ELR (cell line): ENCODE results near the gene MICALL1.
A peak's percentile ranks its signal among the peaks of the same experiment; 100 is the strongest.

Experiments used
- DNase-seq: peaks from one replicate; pipeline ENCODE4 v3.0.0-alpha.2; 2015; ENCODE audit warnings: low read depth

MICALL1 gene

DNA sequence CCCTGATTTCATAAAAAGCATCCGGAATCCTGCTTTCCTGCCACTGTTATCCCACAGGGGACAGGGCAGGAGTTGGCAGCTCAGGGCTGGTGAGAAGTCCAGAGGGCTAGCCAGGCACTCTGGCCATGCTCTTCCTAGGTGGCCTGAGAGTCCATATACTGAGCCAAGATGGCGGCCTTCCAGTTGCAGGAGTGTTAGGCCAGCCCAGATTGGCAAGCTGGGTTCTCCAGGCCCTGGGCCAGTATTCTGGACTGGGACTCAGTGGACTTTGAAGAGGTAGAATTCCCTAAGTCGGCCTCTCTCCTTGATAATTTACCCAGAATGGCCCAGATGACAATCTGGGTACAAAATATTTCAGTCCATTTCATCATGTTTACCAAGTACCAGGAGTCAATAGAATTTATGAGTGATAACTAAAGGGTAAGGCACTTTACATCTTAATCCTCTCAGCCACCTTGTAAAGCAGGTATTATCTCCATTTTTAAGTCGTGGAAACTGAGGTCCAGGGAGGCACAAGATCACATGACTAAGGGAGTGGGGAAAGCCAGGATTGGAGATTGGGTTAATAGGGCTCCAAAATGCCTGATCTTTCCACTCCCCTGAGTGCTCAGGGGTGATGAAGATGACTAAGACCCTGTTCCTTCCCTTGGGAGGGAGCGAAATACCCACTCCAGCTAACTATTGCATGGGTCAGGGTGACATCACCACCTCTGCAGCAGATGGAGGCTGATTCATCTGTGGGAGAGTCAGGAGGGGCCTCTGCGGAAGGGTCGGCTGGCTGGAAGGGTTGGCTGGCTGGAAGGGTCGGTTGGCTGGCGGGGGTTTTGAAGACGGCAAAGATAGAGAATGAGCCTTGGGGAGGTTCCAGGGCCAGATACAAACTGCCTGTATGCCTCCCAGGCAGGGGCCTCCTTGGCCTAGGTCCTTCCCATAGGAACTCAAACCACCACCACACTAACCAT lies 1.2 kb upstream of the MICALL1 start:
- peak; percentile 99 for DNase-seq

DNA sequence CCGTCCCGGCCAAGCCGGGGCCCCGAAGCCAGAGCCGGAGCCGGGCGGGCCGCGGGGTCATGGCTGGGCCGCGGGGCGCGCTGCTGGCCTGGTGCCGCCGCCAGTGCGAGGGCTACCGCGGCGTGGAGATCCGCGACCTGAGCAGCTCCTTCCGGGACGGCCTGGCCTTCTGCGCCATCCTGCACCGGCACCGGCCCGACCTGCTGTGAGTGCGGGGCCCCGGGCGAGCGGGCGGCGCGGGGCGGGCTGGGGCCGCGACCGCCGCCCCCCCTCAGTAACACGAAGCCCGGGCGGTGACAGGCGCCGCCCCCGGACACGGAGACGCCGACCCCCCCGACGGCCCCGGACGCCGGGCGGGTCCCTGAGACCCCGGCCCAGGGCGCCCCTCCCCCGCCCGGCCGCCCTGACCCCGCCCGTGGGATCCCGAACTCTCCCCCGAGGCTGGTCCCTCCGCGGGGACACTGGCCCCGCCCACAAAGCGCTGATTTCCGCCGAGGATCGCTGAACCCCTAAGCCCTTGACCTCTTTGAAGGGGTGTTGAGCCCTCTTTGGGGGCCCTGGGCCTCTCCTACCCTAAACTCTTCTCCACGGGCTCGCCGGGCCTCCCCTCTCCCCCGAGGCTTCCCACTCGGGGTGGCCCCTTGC lies 389 bp downstream of the MICALL1 start:
- DNase-seq, result peak; percentile 53

- peak; percentile 58 for DNase-seq
These were observed 1.2 kb downstream of the MICALL1 start for GRCh38 chr22:37907036-37907954.

DNA sequence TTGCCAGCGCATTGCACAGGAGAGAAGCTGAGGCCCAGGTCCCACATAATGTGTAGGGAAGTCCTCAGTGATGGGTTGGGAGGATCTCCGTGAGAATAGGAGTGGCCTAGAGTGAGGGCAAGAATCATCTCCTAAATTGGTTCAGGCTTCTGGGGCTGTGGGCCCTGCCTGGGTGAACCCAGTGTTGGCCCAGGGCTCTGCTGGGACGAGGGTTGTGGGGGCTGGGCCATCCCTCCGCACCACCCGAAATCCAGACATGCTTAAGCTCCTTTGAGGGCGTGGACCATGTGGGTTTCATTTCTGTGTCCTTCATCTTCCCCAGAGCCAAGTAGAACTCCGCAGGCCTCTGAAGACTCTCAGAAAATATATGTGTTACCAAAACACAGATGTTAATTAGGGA lies 3.7 kb downstream of the MICALL1 start:
- DNase-seq, result no peak

DNA sequence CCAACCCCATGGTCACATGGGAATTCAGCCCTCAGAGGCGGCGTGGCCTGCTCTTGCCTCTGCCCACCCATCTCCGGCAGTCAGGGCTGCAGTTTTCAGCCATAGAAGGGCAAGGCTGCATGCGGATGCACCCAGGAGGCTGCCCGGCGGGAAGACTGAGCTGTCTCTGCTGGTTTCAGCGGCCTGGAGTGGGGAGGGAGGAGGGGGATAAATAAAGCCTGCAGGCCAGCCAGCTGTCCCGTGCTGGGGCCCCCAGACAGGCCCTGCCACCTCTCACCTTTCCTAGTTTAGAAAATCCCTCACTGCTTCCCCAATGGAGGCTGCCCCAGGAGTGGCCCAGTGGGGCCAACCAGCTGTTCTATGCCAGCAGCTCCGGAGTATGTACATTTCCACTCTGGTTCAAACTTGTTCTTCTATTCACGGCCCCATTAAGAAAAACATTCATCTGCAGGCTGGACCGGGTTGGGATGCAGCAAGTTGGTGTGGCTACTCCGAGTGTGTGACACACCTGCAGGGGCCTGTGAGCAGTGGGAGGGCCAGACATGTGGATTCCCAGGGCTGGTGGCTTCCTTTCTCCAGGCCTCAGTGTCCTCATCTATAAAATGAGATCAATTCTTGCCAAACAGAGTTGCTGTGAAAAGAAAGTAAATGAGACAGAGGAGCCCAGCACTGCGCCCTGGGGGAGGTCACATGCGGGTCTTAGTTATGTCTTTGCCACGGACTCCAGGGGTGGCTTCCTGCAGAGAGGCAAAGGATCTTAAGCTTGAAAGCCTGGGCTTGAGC lies 5.0 kb downstream of the MICALL1 start:
- no peak for DNase-seq

GRCh38 chr22:37911697-37912096 lies 5.6 kb downstream of the MICALL1 start:
- no peak for DNase-seq

- DNase-seq, result no peak
These were observed 6.1 kb downstream of the MICALL1 start for GRCh38 chr22:37912171-37912570.

DNA sequence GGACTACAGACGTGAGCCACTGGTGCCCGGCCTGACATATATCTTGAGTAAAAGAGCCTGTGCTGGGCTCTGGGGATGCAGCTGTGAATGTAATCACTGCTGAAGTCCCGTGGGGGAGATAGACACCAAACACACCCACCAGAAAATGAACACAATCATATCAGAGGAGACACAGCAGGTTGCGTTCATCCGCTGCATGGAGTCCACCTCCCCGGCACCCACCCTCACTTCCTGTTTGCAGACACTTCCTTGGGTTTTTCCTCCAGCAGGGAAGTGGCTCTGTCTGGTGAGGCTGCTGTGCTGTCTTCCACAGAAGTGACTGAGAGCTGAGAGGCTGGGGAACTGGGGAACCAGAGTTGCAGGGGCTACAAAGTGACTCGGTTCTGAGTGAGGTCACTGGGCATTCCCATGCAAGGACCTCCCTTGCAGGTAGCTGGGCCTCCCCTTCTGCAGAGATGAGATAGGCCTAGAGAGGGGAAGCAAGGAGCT lies 7.2 kb downstream of the MICALL1 start:
- DNase-seq, result no peak

GRCh38 chr22:37916311-37916710 lies 10.2 kb downstream of the MICALL1 start:
- no peak for DNase-seq

DNA sequence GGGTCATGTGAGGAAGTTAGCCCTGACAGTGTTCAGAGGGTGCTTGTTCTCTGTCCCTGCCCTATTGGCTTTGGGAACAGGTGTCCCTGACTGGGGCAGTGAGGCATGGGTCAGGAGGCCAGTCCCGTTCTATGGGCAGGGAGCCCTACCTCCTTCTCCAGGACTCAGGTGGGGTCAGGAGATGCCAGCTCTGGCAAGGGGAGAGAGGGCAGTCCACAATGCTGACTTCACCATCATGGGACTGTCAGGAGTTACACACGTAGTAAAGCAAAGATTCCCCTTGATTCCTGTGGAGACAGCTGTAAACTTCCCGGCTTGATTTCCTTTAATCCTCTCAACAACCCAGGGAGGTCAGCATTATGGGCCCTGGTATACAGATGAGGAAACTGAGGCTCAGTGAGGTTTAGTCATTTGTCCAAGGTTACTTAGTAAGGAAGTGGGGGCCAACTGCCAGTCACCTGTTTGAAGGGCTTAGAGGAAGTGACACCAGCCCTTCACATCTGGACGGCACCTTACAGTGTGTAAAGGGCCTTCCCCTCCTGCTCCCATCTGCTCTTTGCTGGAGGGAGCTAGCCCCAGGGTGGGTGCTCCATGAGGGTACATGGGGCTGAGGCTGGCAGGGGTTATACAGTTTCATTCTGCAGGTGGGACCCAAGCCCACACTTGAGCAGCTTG lies 11.9 kb downstream of the MICALL1 start:
- DNase-seq, result no peak

- no peak for DNase-seq
These were observed 12.6 kb downstream of the MICALL1 start for GRCh38 chr22:37918580-37919270.

DNA sequence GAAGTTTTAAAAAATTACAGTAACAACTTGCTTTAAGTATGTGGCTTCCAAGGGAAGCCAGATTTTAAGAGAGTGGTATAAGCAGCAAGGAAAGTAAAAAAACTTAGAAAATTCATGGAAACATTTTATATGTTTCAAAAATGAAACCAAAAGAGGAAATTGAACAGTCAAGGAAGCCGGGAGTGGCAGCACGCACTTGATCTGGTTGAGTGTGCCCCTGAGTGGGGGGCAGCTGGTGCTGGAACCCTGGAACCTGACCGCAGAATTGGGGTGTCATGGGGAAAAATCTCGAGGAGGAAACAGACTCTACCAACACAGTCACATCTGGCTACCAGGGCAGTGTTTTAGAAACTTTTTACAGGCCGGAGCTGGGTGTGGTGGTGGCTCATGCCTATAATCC lies 14.0 kb downstream of the MICALL1 start:
- no peak for DNase-seq

GRCh38 chr22:37922191-37922590 lies 16.1 kb downstream of the MICALL1 start:
- DNase-seq, result no peak

DNA sequence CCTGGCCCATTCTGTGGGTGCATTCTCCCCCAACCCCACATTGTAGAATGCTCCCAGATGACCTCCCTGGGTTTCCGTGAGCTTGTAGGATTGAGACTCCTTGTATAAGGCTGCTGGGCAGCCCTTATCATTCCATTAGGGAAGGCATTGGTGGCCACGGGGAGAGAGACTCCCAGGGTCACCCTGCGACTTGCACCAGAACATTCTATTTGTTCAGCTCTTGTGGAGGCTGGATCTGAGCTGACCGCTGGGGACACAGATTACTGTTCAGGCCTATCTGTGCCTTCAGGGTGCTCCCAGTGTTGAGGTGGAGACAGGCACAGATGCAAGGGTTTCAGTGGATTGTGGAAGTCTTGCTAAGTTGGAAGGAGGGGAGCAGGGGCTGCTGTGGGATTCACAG lies 17.8 kb downstream of the MICALL1 start:
- DNase-seq, result no peak

- no peak for DNase-seq
These were observed 18.4 kb downstream of the MICALL1 start for GRCh38 chr22:37924386-37925065.

DNA sequence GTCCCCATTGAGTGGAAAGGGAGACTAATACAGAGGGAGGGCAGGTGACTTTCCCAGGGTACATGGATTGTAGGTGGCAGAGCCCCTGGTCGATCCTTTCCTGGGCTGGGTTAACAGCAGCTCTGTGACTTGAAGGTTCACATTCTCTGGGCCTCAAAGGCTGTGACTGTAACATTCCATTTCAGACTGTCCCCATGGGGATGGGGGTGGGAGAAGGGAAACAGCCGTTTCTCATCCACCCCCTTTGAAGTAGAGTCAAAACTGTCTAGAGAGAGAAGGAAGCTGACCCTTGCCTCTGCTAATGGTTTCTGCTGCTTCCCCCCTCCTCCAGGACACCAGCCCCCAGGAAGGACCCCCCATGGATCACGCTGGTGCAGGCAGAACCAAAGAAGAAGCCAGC lies 19.2 kb downstream of the MICALL1 start:
- no peak for DNase-seq

GRCh38 chr22:37925767-37926166 lies 19.7 kb downstream of the MICALL1 start:
- no peak for DNase-seq

- DNase-seq, result no peak
These were observed 20.3 kb downstream of the MICALL1 start for GRCh38 chr22:37926358-37926757.
